ENCODE data around the gene GARIN5B.
A peak's percentile ranks its signal among the peaks of the same experiment; 100 is the strongest.

The GARIN5B gene

DNA sequence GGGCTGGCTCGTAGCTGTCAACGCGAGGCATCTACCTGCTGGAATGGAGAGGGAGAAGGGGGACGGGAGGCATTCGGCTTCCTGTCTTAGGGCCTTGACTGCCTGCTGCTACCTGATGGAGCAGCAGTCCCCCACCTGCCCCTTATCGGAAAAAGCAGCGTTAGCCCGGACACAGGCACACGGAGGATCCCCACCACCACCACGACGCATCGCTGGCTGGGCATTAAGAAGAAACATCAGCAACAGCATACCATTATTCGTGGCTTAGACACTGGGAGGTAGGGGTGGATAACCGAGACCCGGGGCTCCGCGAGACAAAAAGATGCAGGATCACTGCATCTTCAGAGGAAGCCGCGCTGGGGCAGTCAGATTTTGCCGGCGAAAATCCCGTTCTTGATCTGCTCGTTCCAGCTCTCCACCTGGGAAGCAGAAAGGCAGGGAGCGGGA, 9.7 kb downstream of the GARIN5B start:
- Histone ChIP-seq H3K27me3 (ENCODE audit: control insufficient read depth, insufficient read depth, low read length) (peaks cover 54% of the 10 kb centered on the region), H3K4me3 (ENCODE audit: low read depth, low read length) (peak overlapping the region; percentile 84), H3K4me1 (ENCODE audit: control insufficient read depth, insufficient read depth, low read length) (peaks cover 26% of the 10 kb centered on the region), H3K9me3 (ENCODE audit: control insufficient read depth, insufficient read depth, low read length) (no peaks in the 10 kb centered on the region), H3K27ac (ENCODE audit: low read depth, low read length) (no peak overlapping the region), H3K36me3 (ENCODE audit: control insufficient read depth, insufficient read depth, low read length) (peaks cover 3% of the 10 kb centered on the region; the same call in 1 of the 2 replicates), H3K9ac (ENCODE audit: low read depth, low read length) (no peak overlapping the region)

DNA sequence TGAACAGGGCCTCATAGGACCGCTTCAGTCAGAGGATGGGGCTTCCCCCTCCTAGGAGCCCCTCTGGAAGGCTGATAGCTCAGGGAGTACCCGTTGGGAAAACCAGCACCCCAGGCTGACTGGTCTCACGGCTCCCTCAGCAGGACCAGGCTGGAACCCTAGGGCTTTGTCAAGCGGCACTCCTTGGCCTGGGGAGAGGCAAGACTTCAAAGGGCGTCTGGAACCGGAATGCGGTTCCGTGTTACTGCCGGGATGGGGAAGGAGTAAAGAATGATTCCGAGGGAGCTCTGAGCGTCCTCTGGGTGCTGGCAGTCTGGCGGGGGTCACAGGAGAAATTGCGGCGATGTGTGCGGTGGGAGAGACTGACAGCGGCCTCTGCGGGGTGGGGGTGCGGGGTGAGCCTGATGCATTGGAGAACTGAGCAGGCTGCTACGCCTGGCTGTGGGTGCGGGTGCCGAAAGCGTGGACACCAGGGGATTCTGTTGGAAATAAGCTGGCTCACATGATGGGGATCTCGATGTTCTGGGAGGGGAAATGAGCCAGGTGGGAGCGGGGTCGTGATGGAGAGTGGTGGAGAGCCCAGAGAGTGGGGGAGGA, 10.4 kb downstream of the GARIN5B start:
- H3K4me1 ChIP-seq (ENCODE audit: control insufficient read depth, insufficient read depth, low read length), result peaks cover 33% of the 10 kb centered on the region
- no peak overlapping the region for H3K9ac ChIP-seq (ENCODE audit: low read depth, low read length)
- peaks cover 4% of the 10 kb centered on the region for H3K36me3 ChIP-seq (ENCODE audit: control insufficient read depth, insufficient read depth, low read length)
- H3K27ac ChIP-seq (ENCODE audit: low read depth, low read length), result no peak overlapping the region
- no peaks in the 10 kb centered on the region for H3K9me3 ChIP-seq (ENCODE audit: control insufficient read depth, insufficient read depth, low read length)
- H3K27me3 ChIP-seq (ENCODE audit: control insufficient read depth, insufficient read depth, low read length), result peaks cover 54% of the 10 kb centered on the region
- H3K4me3 ChIP-seq (ENCODE audit: low read depth, low read length), result peak overlapping the region; percentile 84; the same call in 1 of the 2 replicates

DNA sequence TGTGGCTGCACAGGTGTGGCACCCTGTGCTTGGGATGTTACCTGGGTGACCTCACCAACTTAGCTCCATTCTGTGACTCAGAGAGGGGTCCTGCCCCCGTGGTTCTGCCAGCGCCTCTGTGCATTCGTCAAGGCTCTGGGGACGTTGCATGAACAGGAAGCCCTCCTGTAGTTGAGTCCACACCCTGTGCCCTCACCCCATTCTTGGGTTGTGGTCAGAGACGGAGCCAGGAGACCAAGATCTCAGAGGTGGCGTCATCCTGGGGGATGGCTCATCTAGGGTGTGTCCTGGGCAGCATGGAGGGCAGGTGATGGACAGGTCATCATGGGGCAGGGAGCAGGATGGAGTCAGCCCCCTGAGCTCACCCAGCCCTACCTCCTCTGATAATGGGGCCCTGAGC, 11.0 kb downstream of the GARIN5B start:
- Histone ChIP-seq H3K27ac (ENCODE audit: low read depth, low read length) (no peak overlapping the region), H3K4me3 (ENCODE audit: low read depth, low read length) (no peak overlapping the region), H3K27me3 (ENCODE audit: control insufficient read depth, insufficient read depth, low read length) (peaks cover 48% of the 10 kb centered on the region), H3K4me1 (ENCODE audit: control insufficient read depth, insufficient read depth, low read length) (peaks cover 34% of the 10 kb centered on the region), H3K9ac (ENCODE audit: low read depth, low read length) (no peak overlapping the region), H3K9me3 (ENCODE audit: control insufficient read depth, insufficient read depth, low read length) (no peaks in the 10 kb centered on the region), H3K36me3 (ENCODE audit: control insufficient read depth, insufficient read depth, low read length) (peaks cover 10% of the 10 kb centered on the region)

DNA sequence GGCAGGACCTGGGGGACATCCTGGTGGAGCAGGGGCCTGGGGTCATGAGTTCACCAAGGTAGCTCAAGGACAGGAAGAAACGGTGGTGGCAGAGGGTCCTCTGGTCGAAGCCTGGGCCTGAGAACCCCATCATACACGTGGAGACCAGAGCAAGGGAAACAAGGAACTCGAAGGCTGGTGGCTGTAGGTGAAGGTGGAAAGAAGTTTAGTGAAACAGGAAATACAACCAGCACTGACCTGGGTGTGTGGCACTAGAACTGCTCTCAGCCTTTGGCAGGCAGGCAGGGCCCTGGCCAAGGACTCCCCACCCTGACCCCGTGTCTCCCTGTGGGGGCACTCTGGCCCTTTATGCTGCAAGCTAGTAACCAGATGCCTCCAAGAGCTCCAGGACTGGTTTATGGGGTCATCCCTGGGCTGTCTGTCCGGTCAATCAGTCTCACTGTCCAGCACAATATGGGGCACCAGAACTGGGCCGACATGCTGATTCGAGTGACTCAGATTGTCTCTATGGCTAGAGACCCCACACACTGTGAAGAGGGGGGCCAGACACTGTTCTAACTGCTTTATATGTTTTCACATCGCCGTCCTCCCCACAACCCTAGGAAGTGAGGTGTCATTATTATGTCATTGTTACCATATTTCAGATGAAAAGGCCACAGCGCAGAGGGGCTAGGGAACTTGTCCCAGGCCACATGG, 12.3 kb downstream of the GARIN5B start:
- Histone ChIP-seq H3K27ac (ENCODE audit: low read depth, low read length) (no peak overlapping the region), H3K4me1 (ENCODE audit: control insufficient read depth, insufficient read depth, low read length) (peaks cover 34% of the 10 kb centered on the region), H3K36me3 (ENCODE audit: control insufficient read depth, insufficient read depth, low read length) (peaks cover 17% of the 10 kb centered on the region), H3K27me3 (ENCODE audit: control insufficient read depth, insufficient read depth, low read length) (peaks cover 36% of the 10 kb centered on the region), H3K9ac (ENCODE audit: low read depth, low read length) (no peak overlapping the region), H3K9me3 (ENCODE audit: control insufficient read depth, insufficient read depth, low read length) (no peaks in the 10 kb centered on the region), H3K4me3 (ENCODE audit: low read depth, low read length) (no peak overlapping the region)

DNA sequence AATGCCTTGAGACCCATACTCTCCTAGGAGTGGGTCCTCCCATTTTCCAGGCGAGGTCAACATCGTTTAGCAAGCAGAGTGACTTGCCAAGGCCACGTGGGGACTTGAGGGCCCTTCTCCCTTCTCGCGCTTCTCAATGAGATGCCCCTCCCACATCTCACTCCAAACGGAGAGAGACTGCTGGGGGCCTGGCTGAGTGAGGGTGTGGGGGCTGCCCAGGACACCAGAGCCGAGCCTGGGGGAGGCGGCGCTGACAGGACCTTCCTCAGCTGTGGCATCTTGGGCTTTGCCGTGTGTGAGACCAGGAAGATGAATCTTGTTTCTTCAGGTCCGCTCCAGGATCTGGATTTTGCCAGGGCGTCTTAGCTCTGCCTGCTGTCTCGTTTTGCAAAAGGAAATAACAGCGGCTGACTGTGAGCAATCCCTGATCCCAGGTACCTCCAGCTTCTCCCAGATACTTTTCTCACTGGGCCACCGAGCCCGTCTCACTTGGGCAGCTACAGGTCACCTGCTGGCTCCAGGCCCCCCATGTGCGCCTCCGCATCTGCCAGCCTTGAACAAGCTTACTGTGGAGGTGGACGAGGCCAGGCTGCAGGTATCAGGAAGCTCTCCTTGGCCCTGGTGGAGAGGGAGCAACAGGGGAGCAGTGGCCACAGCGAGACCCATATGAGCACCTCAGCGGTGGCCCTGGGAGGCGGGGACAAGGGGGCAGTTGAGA, 14.6 kb downstream of the GARIN5B start:
- H3K36me3 ChIP-seq (ENCODE audit: control insufficient read depth, insufficient read depth, low read length), result peaks cover 35% of the 10 kb centered on the region
- peaks cover 19% of the 10 kb centered on the region for H3K27me3 ChIP-seq (ENCODE audit: control insufficient read depth, insufficient read depth, low read length)
- no peaks in the 10 kb centered on the region for H3K9me3 ChIP-seq (ENCODE audit: control insufficient read depth, insufficient read depth, low read length)
- peak overlapping the region; percentile 23; the same call in 1 of the 2 replicates for H3K4me3 ChIP-seq (ENCODE audit: low read depth, low read length)
- H3K27ac ChIP-seq (ENCODE audit: low read depth, low read length), result peak overlapping the region; percentile 95
- H3K9ac ChIP-seq (ENCODE audit: low read depth, low read length), result peak overlapping the region; percentile 48; the same call in 1 of the 2 replicates
- peaks cover 29% of the 10 kb centered on the region for H3K4me1 ChIP-seq (ENCODE audit: control insufficient read depth, insufficient read depth, low read length)

DNA sequence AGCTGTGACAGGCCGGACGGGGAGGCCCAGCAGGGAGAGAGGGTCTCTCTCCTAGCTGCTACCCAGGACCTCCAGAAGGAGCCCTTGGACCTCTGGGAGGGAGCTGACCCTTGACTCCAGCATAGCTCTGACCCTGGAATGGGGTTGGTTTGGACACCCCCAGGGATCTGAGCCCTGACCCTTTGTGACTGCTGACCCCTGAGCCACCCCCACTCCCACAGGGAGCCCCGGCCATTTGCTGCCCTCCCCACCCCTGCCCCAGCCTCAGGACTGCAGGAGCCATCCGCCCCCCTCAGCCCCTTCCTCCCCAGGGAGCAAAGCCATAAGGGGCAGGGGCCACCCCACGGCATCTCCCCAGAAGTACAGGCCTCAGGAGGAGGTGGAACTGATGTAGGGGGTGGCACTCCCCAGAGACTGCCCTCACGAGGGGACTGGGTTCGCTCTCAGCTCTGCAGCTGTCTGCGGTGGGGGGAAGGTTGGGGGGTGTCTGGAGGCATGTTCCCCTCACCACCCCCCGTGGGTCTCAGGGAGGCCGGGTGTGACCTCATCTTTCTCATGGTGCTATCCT, 15.5 kb downstream of the GARIN5B start:
- Histone ChIP-seq H3K36me3 (ENCODE audit: control insufficient read depth, insufficient read depth, low read length) (peaks cover 45% of the 10 kb centered on the region), H3K9ac (ENCODE audit: low read depth, low read length) (no peak overlapping the region), H3K9me3 (ENCODE audit: control insufficient read depth, insufficient read depth, low read length) (no peaks in the 10 kb centered on the region)

DNA sequence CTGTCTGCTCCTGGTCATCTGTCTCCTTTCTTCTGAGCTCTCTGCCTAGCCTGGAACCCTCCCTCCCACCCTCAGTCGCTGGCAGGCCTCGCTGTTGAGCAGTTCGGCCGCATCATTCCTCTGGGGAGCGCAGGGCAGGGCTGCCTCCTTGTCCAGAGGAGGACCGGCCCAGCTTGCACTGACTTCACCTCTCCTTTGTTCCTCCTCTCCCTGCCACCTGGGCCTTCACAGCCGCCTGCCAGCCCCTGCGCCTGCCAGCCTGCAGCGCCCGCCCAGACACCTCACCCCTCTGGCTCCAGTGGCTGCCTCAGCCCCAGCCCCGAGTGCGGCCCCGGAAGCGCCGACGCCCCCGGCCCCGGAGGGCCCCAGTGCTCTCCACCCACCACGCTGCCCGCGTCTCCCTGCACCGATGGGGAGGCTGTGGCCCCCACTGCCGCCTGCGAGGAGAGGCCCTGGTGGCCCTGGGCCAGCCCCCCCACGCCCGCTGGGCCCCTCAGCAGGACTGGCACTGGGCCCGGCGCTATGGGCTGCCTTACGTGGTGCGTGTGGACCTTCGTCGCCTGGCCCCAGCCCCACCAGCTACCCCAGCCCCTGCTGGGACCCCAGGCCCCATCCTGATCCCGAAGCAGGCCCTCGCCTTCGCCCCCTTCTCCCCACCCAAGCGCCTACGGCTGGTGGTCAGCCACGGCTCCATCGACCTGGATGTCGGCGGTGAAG, 16.2 kb downstream of the GARIN5B start:
- Histone ChIP-seq H3K4me3 (ENCODE audit: low read depth, low read length) (no peak overlapping the region), H3K4me1 (ENCODE audit: control insufficient read depth, insufficient read depth, low read length) (peaks cover 29% of the 10 kb centered on the region), H3K36me3 (ENCODE audit: control insufficient read depth, insufficient read depth, low read length) (peaks cover 51% of the 10 kb centered on the region), H3K9ac (ENCODE audit: low read depth, low read length) (no peak overlapping the region), H3K27ac (ENCODE audit: low read depth, low read length) (no peak overlapping the region), H3K9me3 (ENCODE audit: control insufficient read depth, insufficient read depth, low read length) (no peaks in the 10 kb centered on the region), H3K27me3 (ENCODE audit: control insufficient read depth, insufficient read depth, low read length) (peaks cover 3% of the 10 kb centered on the region)

More for the DNA sequence above, 15.5 kb downstream of the GARIN5B start:
- peaks cover 9% of the 10 kb centered on the region for H3K27me3 ChIP-seq (ENCODE audit: control insufficient read depth, insufficient read depth, low read length)
- H3K4me1 ChIP-seq (ENCODE audit: control insufficient read depth, insufficient read depth, low read length), result peaks cover 27% of the 10 kb centered on the region
- peak overlapping the region; percentile 95 for H3K27ac ChIP-seq (ENCODE audit: low read depth, low read length)
- no peak overlapping the region for H3K4me3 ChIP-seq (ENCODE audit: low read depth, low read length)

DNA sequence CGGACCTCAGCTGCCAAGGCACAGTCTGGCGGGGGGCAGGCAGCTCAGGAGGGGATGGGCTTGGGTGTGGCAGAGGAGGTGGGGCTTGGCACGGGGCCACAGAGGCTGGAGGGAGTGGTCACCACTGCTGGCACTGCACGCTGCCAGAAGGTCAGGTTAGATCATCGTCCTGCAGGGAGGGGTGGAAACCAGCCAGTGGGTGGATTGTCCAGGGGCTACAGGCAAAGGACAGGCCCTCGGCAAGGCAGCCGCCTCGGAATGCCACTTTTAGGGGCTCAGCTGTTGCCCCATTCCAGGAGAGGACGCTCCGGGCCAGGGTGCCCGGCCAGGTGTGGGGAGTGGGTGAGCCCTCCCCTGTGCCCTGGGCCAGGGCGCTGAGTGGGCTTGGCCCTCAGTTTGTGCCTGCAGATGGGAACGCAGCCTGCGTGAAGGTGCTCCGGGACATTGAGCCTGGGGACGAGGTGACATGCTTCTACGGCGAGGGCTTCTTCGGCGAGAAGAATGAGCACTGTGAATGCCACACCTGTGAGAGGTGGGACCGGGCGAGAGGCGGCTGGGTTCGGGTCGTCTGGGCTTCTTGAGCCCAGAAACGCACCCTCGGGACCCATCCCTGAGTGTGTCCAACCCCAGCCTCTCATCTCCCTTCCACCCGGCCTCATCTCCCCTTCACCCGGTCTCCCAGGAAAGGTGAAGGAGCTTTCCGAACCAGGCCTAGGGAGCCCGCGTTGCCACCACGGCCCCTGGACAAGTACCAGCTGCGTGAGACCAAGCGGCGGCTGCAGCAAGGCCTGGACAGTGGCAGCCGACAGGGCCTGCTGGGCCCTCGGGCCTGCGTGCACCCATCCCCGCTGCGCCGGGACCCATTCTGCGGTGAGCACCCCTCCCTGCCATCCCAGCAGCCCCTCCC, 17.0 kb downstream of the GARIN5B start:
- Histone ChIP-seq H3K27ac (ENCODE audit: low read depth, low read length) (no peak overlapping the region), H3K4me1 (ENCODE audit: control insufficient read depth, insufficient read depth, low read length) (peaks cover 35% of the 10 kb centered on the region), H3K27me3 (ENCODE audit: control insufficient read depth, insufficient read depth, low read length) (no peaks in the 10 kb centered on the region), H3K36me3 (ENCODE audit: control insufficient read depth, insufficient read depth, low read length) (peaks cover 53% of the 10 kb centered on the region), H3K9me3 (ENCODE audit: control insufficient read depth, insufficient read depth, low read length) (no peaks in the 10 kb centered on the region), H3K4me3 (ENCODE audit: low read depth, low read length) (no peak overlapping the region), H3K9ac (ENCODE audit: low read depth, low read length) (no peak overlapping the region)

DNA sequence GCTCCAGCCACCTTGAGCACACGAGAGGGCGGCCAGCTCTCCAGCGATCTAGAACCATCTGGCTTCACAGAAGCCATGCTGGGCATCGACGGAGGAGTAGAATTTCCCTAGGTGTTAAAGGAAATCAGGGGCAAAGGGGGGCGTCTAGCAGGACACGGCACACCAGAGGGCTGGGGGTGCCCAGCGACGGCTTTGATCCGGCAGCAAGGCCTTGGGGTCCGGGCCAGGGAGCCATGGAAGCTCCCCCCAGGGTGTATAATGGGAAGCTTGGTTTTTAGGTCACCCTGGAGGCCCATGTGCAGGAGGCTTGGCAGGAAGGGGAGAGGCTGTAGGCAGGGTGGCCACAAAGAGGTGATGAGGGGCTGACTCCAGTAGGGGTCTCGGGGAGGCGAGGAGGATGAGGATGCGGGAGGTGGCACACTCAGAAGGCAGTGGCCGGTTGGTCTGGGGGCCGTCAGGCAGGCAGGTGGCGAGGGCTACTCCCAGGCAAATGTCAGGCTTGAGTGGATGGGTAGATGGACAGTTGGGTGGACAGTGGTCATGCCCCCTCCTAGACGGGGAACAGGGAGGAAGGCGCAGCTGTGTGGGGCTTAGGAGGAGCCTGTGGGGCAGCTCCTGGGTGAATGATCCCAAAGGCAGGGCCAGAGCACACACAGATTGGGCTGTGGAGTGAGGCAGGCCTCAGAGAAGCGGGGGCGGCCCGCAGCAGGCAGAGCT, 17.8 kb downstream of the GARIN5B start:
- no peak overlapping the region for H3K9ac ChIP-seq (ENCODE audit: low read depth, low read length)
- peaks cover 53% of the 10 kb centered on the region for H3K36me3 ChIP-seq (ENCODE audit: control insufficient read depth, insufficient read depth, low read length)
- H3K4me1 ChIP-seq (ENCODE audit: control insufficient read depth, insufficient read depth, low read length), result peaks cover 32% of the 10 kb centered on the region

More for the DNA sequence above, 17.8 kb downstream of the GARIN5B start:
- H3K9me3 ChIP-seq (ENCODE audit: control insufficient read depth, insufficient read depth, low read length), result no peaks in the 10 kb centered on the region
- no peak overlapping the region for H3K4me3 ChIP-seq (ENCODE audit: low read depth, low read length)
- H3K27me3 ChIP-seq (ENCODE audit: control insufficient read depth, insufficient read depth, low read length), result no peaks in the 10 kb centered on the region
- no peak overlapping the region for H3K27ac ChIP-seq (ENCODE audit: low read depth, low read length)

Measured in HUES48 (cell line).